AG20443 (cell line): ENCODE data around the gene RAB31.

Source experiments
- DNase-seq: peaks from one replicate; pipeline ENCODE4 v3.0.0; 2012; ENCODE audit warnings: low spot score, mixed read lengths

Gene RAB31

GRCh38 chr18:9865764-9866490 is 157.8 kb downstream of the RAB31 start:
- no peak for DNase-seq

- no peak for DNase-seq
Observed at GRCh38 chr18:9866627-9867026, 158.5 kb downstream of the RAB31 start.

DNA sequence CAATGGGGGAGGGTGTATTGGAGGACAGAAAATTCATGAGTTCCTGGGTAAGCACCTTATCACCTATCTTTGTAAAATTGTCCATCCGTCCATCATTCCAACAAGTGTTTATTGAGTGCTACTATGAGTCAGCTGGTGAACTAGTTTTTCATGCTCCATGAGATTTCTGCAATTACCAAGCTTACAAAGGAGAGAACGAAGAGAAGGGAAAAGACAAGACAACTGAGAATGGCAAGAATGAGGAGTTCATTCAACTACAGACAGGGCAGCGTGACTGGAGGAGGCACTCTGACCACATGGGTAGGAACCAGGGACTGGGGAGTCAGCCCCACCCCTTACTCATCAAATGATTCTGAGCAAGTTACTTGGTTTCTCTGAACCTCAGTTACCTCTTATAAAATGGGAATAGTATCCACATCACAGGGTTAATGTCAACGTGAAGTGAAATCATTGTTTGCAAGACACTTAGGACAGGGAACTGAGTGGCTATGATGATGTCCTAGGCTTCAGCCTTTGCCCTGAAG is 159.0 kb downstream of the RAB31 start:
- DNase-seq, result no peak

- DNase-seq, result no peak
Observed at GRCh38 chr18:9868857-9869714, 161.0 kb downstream of the RAB31 start.

- DNase-seq, result peak; percentile 70
Observed at GRCh38 chr18:9869715-9870430, 161.8 kb downstream of the RAB31 start.

DNA sequence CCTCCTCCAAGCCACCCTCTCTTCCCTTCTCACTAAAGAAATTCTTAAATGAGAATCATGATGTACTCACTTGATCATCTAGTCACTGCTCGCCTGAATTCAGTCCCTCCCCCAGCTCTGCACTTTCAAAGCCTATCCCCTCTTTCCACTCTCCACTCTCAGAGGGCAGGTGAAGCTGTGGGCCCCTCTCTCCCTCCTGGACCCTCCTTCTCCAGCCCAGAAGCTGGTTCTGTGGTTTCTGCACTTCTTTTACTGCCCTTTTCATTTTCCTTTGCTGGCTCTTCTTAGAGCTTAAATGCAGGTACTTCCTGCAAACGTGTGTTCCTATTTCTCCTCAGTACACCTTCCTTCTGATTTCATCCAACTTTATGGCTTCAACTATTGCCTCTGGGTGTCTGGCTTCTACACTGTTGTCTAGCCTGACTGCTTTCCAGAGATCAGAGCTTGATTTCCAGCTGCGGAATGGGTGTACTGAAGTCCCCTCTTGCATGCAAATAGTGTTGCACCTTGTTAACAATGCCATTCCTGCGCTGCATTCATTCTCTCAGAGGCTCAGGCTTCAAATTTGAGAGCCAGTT is 162.4 kb downstream of the RAB31 start:
- DNase-seq, result no peak

GRCh38 chr18:9871244-9871746 is 163.2 kb downstream of the RAB31 start:
- DNase-seq, result no peak

DNA sequence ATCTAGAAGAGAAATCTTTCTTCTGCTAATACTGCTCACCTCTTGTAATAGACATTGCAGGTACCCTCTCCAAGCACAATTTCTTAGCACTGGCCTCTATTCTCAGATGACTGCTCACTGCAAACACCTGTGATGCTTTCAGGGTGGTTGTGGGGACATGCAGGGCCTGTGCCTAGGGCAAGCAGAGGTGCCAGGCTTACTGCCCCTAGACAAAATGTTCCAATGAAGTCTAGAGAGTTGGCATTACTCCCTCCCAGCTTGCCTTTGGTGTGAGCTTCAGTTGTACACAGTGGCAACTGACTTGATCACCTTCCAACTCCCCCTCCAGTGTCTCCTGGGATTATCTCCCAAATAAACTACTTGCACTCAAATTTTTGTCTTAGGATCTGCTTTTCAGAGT is 164.7 kb downstream of the RAB31 start:
- no peak for DNase-seq

- no peak for DNase-seq
Observed at GRCh38 chr18:9874728-9875127, 166.6 kb downstream of the RAB31 start.

DNA sequence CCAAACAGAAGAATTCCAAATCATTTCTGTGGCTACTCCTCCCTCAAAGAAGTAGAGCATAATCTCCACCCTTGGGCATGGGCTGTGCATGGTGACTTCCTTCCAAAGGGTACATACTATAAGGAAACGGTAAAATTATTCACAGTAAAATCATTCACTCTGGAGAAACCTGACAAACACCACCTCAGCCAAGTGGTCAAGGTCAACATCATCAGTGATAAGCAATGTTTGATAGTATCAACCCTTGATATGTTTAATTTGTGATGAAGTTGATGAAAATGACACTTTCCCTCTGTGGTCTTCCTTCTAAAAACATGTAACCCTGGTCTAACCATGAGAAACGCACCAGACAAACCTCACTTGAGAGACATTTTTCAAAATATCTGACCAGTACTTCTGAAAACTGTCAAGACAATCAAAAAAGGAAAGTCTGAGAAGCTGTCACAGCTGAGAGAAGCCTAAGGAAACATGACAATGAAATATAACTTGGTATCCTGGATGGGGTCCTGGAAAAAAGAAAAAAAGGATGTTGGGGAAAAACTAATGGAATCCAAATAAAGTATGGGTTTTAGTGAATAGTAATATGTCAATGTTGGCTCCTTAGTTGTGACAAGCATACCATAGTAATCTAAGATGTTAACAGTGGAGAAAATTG is 168.2 kb downstream of the RAB31 start:
- no peak for DNase-seq

DNA sequence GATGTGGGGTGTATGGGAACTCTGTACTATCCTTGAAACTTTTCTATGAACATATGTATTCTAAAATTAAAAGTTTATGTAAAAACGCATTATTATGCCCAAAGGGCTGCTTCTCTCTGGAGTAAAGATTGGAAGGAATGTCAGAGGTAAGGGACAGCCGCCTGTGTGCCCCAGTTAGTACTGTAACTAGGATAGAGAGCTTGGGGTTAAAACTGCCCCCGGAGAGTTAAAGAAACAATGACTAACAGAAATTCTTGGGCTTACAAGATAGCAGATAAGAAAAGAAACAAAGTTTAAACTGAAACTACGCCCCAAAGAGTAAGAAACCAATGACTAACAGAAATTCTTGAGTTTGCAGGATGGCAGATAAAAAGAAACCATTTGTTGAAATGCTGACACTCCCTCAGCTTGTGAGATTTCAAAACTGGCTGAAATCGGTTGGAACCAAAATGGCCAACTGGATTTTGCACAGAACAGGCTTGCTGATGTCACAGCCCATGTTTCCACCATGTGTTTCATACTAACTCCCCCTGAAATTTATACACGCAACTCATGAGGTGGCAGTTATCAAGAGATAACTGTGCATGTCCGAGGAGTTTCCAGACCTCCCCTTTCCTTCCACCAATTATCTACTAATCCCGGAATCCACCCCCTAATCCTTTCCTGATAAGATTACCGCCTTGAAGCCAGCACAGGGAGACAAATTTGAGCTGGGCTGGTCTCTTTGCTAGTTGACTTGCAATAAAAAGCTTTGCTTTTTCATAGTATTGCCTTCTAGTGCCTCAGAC is 169.0 kb downstream of the RAB31 start:
- DNase-seq, result peak; percentile 70

- DNase-seq, result no peak
Observed at GRCh38 chr18:9877655-9878014, 169.5 kb downstream of the RAB31 start.

DNA sequence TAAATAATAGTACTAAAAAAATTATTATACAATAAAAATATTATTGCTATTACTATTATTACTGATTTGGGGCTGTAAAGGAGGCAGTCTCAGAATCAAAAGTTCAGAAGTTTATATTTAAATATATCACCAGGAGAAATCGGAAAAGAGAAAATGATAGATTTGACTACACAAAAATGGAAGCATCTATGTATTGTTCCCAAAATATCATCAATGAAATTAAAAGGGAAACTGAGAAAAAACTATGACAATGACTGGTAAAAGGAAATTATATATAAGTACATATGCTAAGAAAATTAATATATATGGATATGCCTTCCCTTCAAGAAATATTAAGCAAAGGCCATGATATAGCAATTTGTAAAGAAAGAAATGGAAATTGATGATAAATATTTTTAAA is 170.0 kb downstream of the RAB31 start:
- no peak for DNase-seq

DNA sequence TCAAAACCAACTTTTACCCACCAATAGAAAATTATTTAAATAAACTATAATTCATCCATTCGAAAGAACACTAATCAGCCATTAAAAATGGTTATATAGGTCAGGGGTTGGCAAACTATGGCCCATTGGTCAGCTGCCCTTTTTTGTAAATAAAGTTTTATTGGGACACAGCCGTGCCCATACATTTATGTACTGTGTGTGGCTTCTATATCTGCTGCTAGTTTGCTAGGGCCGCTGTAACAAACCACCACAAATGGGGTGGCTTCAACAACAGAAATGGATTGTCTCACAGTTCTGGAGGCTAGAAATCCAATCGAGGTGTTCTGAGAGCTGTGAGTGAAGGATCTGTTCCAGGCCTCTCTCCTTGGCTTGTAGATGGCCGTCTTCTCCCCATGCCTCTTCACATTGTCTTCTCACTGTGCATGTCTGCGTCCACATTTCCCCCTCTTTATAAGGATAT is 170.7 kb downstream of the RAB31 start:
- no peak for DNase-seq

DNA sequence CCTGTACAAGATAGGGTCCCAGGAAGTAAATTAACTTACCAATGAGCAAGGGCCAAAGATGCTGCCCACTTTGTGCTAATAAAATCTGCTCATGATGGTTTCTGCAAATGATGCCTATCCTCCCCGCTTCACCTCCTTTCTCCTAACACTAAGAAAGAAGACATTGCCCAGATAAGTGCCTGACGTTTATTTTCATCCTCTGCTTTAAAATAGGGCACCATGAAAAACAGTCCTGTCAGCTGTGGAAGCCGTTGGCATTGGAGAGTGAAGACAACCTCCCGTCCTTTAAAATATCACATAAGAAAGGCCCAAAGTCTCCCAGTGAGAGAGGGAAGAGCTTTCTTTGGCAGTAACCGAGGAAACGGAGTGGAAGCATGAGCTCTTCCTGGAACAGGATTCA is 176.0 kb downstream of the RAB31 start:
- no peak for DNase-seq

DNA sequence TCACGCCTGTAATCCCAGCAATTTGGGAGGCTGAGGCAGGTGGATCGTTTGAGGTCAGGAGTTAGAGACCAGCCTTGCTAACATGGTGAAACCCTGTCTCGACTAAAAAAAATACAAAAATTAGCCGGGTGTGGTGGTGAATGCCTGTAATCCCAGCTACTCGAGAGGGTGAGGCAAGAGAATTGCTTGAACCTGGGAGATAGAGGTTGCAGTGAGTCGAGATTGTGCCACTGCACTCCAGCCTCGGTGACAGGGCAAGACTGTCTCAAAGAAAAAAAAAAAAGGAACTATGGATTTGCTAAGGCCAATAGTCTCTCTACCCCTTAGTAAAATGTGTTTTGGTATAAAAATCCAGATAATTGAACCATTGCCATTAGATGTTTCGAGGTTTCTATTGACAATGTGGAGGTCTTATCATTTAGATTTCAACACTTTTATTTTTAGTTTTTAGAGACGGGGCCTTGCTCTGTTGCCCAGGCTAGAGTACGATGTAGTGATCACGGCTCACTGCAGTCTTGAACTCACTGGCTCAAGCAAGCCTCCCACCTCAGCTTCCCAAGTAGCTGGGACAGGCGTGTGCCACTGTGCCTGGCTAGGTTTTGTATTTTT is 176.5 kb downstream of the RAB31 start:
- DNase-seq, result no peak

- no peak for DNase-seq
Observed at GRCh38 chr18:9885170-9886004, 177.3 kb downstream of the RAB31 start, which contains the start of gene TXNDC2. Gene TXNDC2, plus strand, starts transcription at chr18:9885973. Its CDS starts 708 bp downstream, at chr18:9886681.

GRCh38 chr18:9886005-9886348 is 177.9 kb downstream of the RAB31 start:
- DNase-seq, result no peak

DNA sequence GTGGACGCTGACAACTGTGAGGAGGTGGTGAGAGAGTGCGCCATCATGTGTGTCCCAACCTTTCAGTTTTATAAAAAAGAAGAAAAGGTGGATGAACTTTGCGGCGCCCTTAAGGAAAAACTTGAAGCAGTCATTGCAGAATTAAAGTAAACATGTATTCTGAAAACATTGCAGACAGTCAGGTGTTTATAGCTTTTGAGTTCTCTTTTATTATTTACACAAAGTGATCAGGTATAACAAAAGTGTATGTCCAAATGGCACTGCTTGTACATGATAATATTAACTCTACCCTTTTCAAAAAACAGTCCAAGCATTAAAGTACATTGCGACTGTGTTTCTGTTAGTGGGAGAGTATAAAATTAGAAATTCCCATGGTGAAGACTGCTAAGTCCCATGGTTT is 179.9 kb downstream of the RAB31 start:
- DNase-seq, result no peak
